Measurements from ENCODE around the gene CLCN2.

The CLCN2 gene

GRCh38 chr3:184325269-184325668, 36.1 kb downstream of the CLCN2 start:
- no peak for DNase-seq (ENCODE audit: low spot score)

- no peak for DNase-seq (ENCODE audit: low spot score)
These were observed 37.7 kb downstream of the CLCN2 start for GRCh38 chr3:184323696-184324095.

- DNase-seq (ENCODE audit: low spot score) = no peak
These were observed 38.5 kb downstream of the CLCN2 start for GRCh38 chr3:184322731-184323487.

GRCh38 chr3:184321666-184322065, 39.7 kb downstream of the CLCN2 start:
- no peak for DNase-seq (ENCODE audit: low spot score)

GRCh38 chr3:184320104-184320445, 41.3 kb downstream of the CLCN2 start:
- DNase-seq (ENCODE audit: low spot score) = peak; percentile 78

GRCh38 chr3:184317201-184317600, 44.2 kb downstream of the CLCN2 start:
- no peak for DNase-seq (ENCODE audit: low spot score)

GRCh38 chr3:184316792-184317191, 44.6 kb downstream of the CLCN2 start:
- DNase-seq (ENCODE audit: low spot score) = no peak

- DNase-seq (ENCODE audit: low spot score) = no peak
These were observed 45.3 kb downstream of the CLCN2 start for GRCh38 chr3:184315871-184316661.

GRCh38 chr3:184315543-184315867, 45.9 kb downstream of the CLCN2 start:
- no peak for DNase-seq (ENCODE audit: low spot score)

- no peak for DNase-seq (ENCODE audit: low spot score)
These were observed 46.5 kb downstream of the CLCN2 start for GRCh38 chr3:184314700-184315542.

- peak; percentile 90 for DNase-seq (ENCODE audit: low spot score)
These were observed 47.1 kb downstream of the CLCN2 start, which contains the start of gene EIF4G1 for GRCh38 chr3:184314363-184314699. TSS of gene EIF4G1 (plus strand) at chr3:184314606. CDS start at chr3:184315797, 1,191 bp downstream.

GRCh38 chr3:184311633-184312032, 49.8 kb downstream of the CLCN2 start:
- no peak for DNase-seq (ENCODE audit: low spot score)

GRCh38 chr3:184308744-184309143, 52.7 kb downstream of the CLCN2 start:
- DNase-seq (ENCODE audit: low spot score) = no peak

- DNase-seq (ENCODE audit: low spot score) = no peak
These were observed 53.5 kb downstream of the CLCN2 start for GRCh38 chr3:184307915-184308314.

GRCh38 chr3:184306341-184306972, 54.9 kb downstream of the CLCN2 start:
- DNase-seq (ENCODE audit: low spot score) = no peak

- no peak for DNase-seq (ENCODE audit: low spot score)
These were observed 55.8 kb downstream of the CLCN2 start for GRCh38 chr3:184305577-184305976.

- DNase-seq (ENCODE audit: low spot score) = no peak
These were observed 61.1 kb downstream of the CLCN2 start for GRCh38 chr3:184300378-184300720.

- DNase-seq (ENCODE audit: low spot score) = no peak
These were observed 61.7 kb downstream of the CLCN2 start for GRCh38 chr3:184299488-184300377.

- DNase-seq (ENCODE audit: low spot score) = peak; percentile 97
These were observed 62.5 kb downstream of the CLCN2 start, which contains the start of gene PSMD2 for GRCh38 chr3:184298759-184299487. TSS of gene PSMD2 (plus strand) at chr3:184299241. CDS start at chr3:184299267, 26 bp downstream.

- DNase-seq (ENCODE audit: low spot score) = no peak
These were observed 64.8 kb downstream of the CLCN2 start for GRCh38 chr3:184296616-184297015.
